ENCODE data around the gene CSH1.
"Not testable (repeated sequence)": the region's sequence is repeated elsewhere in the genome, so short reads cannot be mapped to it uniquely, and the experiment has no call there.

The CSH1 gene

DNA sequence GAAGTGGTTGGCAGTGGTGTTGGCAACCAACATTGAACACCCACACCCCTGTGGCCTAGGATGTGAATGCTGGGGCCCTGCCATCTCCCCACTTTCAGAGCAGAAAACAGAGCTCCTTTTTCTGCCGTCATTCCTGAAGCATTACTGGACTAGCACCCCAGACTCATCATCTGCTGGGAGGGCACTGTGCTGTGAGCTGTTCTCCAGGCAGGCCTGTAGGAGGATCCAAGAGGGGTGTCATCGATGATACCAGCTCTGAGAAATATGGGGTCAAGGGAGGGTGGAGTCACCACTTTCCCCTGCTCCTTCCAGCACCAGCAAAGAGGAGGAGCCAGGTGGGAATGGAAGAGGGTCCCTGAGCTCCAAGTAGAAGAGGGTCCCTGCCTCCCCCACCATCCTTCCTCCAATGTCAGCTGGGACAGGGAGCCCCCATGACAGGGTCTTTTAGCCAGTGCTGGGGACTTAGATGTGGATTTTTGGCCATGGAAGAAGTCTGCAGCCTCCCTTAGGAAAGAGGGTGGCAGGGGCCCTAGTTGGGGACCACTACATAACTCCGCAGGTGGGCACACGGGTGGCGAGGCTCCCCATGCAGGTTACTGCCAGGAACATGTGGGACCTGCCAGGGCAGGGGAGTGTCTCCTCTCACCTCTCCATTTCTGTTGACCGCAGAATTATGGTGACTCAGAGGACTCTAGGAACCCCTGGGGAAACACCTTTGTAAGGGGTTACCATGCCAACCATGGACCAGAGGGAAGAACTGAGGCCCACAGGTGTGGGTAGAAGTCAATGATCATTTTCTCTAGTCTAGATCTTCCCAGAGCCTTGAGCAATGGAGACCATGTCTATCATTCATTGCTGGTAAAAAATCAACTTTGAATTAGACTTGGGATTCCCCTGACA is 2.8 kb upstream of the CSH1 start:
- not testable (repeated sequence) for H3K9ac ChIP-seq (ENCODE audit: low read depth, low read length); H3K27ac ChIP-seq (ENCODE audit: low read depth, low read length); H3K9me3 ChIP-seq (ENCODE audit: insufficient read depth, low read depth, low read length); H3K4me1 ChIP-seq (ENCODE audit: insufficient read depth, low read length); H3K4me3 ChIP-seq (ENCODE audit: low read length); H3K36me3 ChIP-seq (ENCODE audit: insufficient read depth, low read length); H3K27me3 ChIP-seq (ENCODE audit: insufficient read depth, low read length)
- WGBS, result 82% methylated on average over 6 of the region's 6 CpGs

DNA sequence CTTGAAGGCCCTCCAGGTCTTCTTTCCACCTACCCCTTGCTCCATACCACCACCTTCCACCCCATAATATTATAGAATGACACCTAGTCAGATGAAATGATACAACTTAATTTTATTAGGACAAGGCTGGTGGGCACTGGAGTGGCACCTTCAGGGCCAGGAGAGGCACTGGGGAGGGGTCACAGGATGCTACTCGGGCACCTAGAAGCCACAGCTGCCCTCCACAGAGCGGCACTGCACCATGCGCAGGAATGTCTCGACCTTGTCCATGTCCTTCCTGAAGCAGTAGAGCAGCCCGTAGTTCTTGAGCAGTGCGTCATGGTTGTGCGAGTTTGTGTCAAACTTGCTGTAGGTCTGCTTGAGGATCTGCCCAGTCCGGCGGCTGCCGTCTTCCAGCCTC is 1.6 kb downstream of the CSH1 start:
- not testable (repeated sequence) for H3K27ac ChIP-seq (ENCODE audit: low read depth, low read length); H3K4me1 ChIP-seq (ENCODE audit: insufficient read depth, low read length); H3K36me3 ChIP-seq (ENCODE audit: insufficient read depth, low read length); H3K27me3 ChIP-seq (ENCODE audit: insufficient read depth, low read length); H3K4me3 ChIP-seq (ENCODE audit: low read length); H3K9ac ChIP-seq (ENCODE audit: low read depth, low read length); H3K9me3 ChIP-seq (ENCODE audit: insufficient read depth, low read depth, low read length)
- 91% methylated on average over 3 of the region's 10 CpGs for WGBS

DNA sequence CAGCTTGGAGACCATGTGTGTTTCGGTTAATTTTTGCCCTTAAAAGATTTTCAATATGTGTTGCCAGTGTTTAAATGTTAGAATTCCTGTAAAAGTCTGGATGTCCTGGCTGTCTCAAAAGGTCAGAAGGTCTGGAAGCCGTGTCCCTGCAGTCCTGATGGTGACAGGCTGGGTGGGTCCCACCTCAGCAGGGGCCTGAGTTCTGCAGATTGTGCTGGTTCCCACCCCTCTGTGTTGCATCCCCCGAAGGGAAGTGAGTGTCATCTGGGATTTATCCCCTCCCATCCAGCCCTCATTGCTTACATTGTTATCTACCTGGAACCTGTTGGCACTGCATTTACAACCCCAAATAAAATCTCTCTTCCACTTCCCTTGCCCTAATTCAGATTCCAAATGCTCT is 2.4 kb downstream of the CSH1 start:
- not testable (repeated sequence) for H3K27me3 ChIP-seq (ENCODE audit: insufficient read depth, low read length); H3K36me3 ChIP-seq (ENCODE audit: insufficient read depth, low read length); H3K4me1 ChIP-seq (ENCODE audit: insufficient read depth, low read length); H3K4me3 ChIP-seq (ENCODE audit: low read length); H3K9ac ChIP-seq (ENCODE audit: low read depth, low read length); H3K9me3 ChIP-seq (ENCODE audit: insufficient read depth, low read depth, low read length); H3K27ac ChIP-seq (ENCODE audit: low read depth, low read length)
- WGBS, result 77% methylated on average over 3 of the region's 3 CpGs

GRCh38 chr17:63892316-63893037 is 3.9 kb downstream of the CSH1 start:
- 84% methylated on average over 7 of the region's 11 CpGs for WGBS
- not testable (repeated sequence) for H3K4me3 ChIP-seq (ENCODE audit: low read length); H3K4me1 ChIP-seq (ENCODE audit: insufficient read depth, low read length); H3K27ac ChIP-seq (ENCODE audit: low read depth, low read length); H3K27me3 ChIP-seq (ENCODE audit: insufficient read depth, low read length); H3K36me3 ChIP-seq (ENCODE audit: insufficient read depth, low read length); H3K9me3 ChIP-seq (ENCODE audit: insufficient read depth, low read depth, low read length); H3K9ac ChIP-seq (ENCODE audit: low read depth, low read length)

DNA sequence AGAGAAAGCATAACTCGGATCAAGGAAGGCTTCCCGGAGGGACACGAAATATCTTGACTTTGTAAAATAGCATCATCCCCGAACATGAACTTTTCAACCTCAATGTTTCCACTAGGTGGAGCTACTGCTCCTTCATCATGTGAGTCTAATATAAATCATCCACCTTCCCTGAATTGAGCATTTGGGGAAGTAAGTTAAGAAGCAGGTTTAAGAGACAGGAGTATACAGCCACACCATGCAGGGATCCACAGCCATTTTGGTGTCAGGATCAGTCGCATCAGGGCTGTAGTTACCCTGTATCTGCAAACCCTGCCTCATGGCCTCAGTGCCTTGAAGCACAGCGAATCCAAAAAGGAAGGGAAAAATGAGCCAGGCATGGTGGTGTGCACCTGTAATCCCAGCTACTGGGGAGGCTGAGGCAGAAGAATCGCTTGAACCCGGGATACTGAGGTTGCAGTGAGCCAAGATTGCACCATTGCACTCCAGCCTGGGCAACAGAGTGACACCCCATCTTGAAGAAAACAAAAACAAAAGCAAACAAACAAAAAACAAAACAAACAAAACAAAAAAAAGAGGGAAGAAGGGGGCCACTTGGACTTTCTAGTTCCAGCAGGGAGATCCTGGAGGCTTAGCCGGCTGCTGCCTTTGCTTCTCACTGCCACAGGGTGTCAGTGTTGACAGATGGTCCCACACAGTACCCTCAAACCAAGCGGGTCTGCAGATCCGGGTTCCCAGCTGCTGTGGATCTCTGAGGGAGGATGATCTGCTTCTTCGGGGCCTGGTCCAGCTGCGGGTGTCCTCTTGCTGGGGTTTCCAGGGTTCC is 7.1 kb downstream of the CSH1 start:
- 59% methylated on average over 13 of the region's 13 CpGs for WGBS
- not testable (repeated sequence) for H3K36me3 ChIP-seq (ENCODE audit: insufficient read depth, low read length); H3K9ac ChIP-seq (ENCODE audit: low read depth, low read length); H3K9me3 ChIP-seq (ENCODE audit: insufficient read depth, low read depth, low read length); H3K4me1 ChIP-seq (ENCODE audit: insufficient read depth, low read length); H3K27ac ChIP-seq (ENCODE audit: low read depth, low read length); H3K4me3 ChIP-seq (ENCODE audit: low read length); H3K27me3 ChIP-seq (ENCODE audit: insufficient read depth, low read length)

- H3K27me3 ChIP-seq (ENCODE audit: insufficient read depth, low read length); H3K9ac ChIP-seq (ENCODE audit: low read depth, low read length); H3K9me3 ChIP-seq (ENCODE audit: insufficient read depth, low read depth, low read length); H3K4me1 ChIP-seq (ENCODE audit: insufficient read depth, low read length); H3K4me3 ChIP-seq (ENCODE audit: low read length); H3K36me3 ChIP-seq (ENCODE audit: insufficient read depth, low read length); H3K27ac ChIP-seq (ENCODE audit: low read depth, low read length): not testable (repeated sequence)
- WGBS, result 95% methylated on average over 11 of the region's 11 CpGs
Measured at GRCh38 chr17:63885119-63885518, 11.3 kb downstream of the CSH1 start.

DNA sequence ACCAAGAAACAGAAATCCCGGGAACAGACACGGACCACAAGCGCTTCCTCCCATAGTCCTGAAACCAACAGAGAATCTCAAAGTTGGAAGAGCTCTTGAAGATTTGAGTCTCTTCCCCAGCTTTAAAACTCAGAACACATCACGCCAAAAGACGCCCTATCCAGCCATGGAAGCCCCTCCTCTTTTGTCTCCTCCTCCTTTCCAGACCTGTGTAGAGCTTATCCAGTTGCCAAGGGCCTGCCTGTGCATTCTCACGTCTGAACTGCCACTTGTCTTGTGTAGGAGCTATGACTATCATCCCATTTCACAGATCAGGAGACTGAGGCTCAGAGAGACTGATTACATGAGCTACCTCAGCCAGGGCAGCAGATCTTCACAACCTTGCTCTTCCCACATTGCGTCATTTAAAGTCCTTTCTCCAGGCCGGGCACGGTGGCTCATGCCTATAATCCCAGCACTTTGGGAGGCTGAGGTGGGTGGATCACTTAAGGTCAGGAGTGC is 13.7 kb downstream of the CSH1 start:
- not testable (repeated sequence) for H3K9me3 ChIP-seq (ENCODE audit: insufficient read depth, low read depth, low read length); H3K36me3 ChIP-seq (ENCODE audit: insufficient read depth, low read length); H3K27me3 ChIP-seq (ENCODE audit: insufficient read depth, low read length); H3K4me3 ChIP-seq (ENCODE audit: low read length); H3K4me1 ChIP-seq (ENCODE audit: insufficient read depth, low read length); H3K27ac ChIP-seq (ENCODE audit: low read depth, low read length); H3K9ac ChIP-seq (ENCODE audit: low read depth, low read length)
- WGBS, result 87% methylated on average over 9 of the region's 9 CpGs

DNA sequence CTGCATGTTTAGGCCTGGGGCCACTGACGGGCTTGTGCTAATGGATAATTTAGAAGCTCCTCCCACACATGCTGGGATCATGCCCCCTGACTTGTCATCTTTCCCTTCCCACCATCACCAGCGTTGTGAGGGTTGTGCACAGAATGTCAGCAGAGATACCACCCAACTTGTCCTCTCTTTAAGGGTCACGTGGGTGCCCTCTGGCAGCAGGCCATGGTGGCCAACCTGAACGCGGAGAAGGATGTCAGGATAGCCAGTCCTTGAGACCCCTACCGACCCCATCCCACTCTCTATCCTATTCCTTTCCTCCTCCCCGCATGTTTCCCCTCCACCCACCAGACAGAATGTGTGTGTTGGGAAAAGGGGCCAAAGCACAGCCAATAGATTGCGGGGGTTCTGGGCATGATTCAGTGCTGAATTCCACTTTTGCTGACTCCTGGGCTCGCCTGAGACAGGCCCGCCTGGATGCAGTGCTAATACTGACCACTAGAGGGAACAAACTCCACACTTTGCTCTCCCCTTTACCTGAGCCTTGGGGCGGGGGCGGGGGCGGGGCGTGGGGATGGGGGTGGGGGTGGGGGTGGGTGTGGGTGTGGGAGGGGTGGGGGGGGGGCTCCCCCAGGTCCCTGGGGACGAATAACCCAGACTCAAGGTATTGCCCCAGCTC is 14.3 kb downstream of the CSH1 start, which contains the start of gene GH2:
Gene GH2, minus strand, starts transcription at position 10 of the 667 bp plus-strand sequence. CDS start 143 bp downstream, outside the sequence.
- 62% methylated on average over 9 of the region's 15 CpGs for WGBS
- no peaks in the 10 kb centered on the region for H3K36me3 ChIP-seq (ENCODE audit: insufficient read depth, low read length)
- H3K9me3 ChIP-seq (ENCODE audit: insufficient read depth, low read depth, low read length), result no peaks in the 10 kb centered on the region
- no peaks in the 10 kb centered on the region for H3K27me3 ChIP-seq (ENCODE audit: insufficient read depth, low read length)
- H3K27ac ChIP-seq (ENCODE audit: low read depth, low read length), result no peak within 1 kb of the TSS; the same call in 1 of the 2 replicates
- peaks cover 5% of the 10 kb centered on the region; the same call in 1 of the 2 replicates for H3K4me1 ChIP-seq (ENCODE audit: insufficient read depth, low read length)
- peak within 1 kb of the TSS; percentile 7; the same call in 1 of the 2 replicates for H3K9ac ChIP-seq (ENCODE audit: low read depth, low read length)
- H3K4me3 ChIP-seq (ENCODE audit: low read length), result no peak within 1 kb of the TSS

DNA sequence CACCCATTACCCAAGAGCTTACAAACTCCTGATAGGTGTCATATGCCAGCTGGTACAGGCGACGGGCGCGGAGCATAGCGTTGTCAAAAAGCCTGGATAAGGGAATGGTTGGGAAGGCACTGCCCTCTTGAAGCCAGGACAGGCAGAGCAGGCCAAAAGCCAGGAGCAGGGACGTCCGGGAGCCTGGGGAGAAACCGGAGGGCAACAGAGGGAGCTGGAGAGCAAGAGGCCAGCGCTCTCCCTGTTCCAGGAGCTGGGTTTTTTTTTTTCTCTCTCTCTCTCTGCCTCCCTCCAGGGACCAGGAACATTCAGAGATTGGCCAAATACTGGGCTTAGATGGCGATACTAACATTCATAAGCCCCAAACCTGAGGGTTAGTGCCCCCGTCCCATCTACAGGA is 15.0 kb downstream of the CSH1 start:
- not testable (repeated sequence) for H3K36me3 ChIP-seq (ENCODE audit: insufficient read depth, low read length); H3K27ac ChIP-seq (ENCODE audit: low read depth, low read length); H3K4me3 ChIP-seq (ENCODE audit: low read length); H3K4me1 ChIP-seq (ENCODE audit: insufficient read depth, low read length); H3K27me3 ChIP-seq (ENCODE audit: insufficient read depth, low read length); H3K9me3 ChIP-seq (ENCODE audit: insufficient read depth, low read depth, low read length)
- H3K9ac ChIP-seq (ENCODE audit: low read depth, low read length), result peak overlapping the region; percentile 7; the same call in 1 of the 2 replicates
- WGBS, result 60% methylated on average over 11 of the region's 11 CpGs

GRCh38 chr17:63880706-63881105 is 15.7 kb downstream of the CSH1 start:
- H3K4me3 ChIP-seq (ENCODE audit: low read length), result no peak overlapping the region
- no peak overlapping the region for H3K9ac ChIP-seq (ENCODE audit: low read depth, low read length)
- no peaks in the 10 kb centered on the region for H3K36me3 ChIP-seq (ENCODE audit: insufficient read depth, low read length)
- no peak overlapping the region for H3K27ac ChIP-seq (ENCODE audit: low read depth, low read length)
- H3K27me3 ChIP-seq (ENCODE audit: insufficient read depth, low read length), result no peaks in the 10 kb centered on the region
- peaks cover 5% of the 10 kb centered on the region; the same call in 1 of the 2 replicates for H3K4me1 ChIP-seq (ENCODE audit: insufficient read depth, low read length)
- H3K9me3 ChIP-seq (ENCODE audit: insufficient read depth, low read depth, low read length), result no peaks in the 10 kb centered on the region
- 92% methylated on average over 12 of the region's 12 CpGs for WGBS
